VCaP (cell line): Measurements from ENCODE around the gene NFATC1.

ENCODE experiments used
- H3K27ac ChIP-seq: fragments of 450-650 bp; 2 replicates; pipeline ENCODE4 v1.5.1; 2017
- CTCF ChIP-seq: fragments of 450-650 bp; conservative IDR thresholded peaks from 2 replicates; pipeline ENCODE4 v1.5.1; 2017; ENCODE audit warnings: mild to moderate bottlenecking, moderate library complexity

NFATC1 gene

GRCh38 chr18:79469309-79469708, 73.6 kb downstream of the NFATC1 start:
- no peak for TF ChIP-seq CTCF
- H3K27ac ChIP-seq: no peak overlapping the region

GRCh38 chr18:79469751-79470505, 74.2 kb downstream of the NFATC1 start:
- H3K27ac ChIP-seq: no peak overlapping the region
- no peak for TF ChIP-seq CTCF

GRCh38 chr18:79470547-79470946, 74.8 kb downstream of the NFATC1 start:
- TF ChIP-seq CTCF: no peak
- no peak overlapping the region for H3K27ac ChIP-seq

- TF ChIP-seq CTCF: no peak
- no peak overlapping the region for H3K27ac ChIP-seq
Measured at GRCh38 chr18:79471046-79471445, 75.3 kb downstream of the NFATC1 start.

GRCh38 chr18:79471597-79471996, 75.9 kb downstream of the NFATC1 start:
- no peak for TF ChIP-seq CTCF
- no peak overlapping the region for H3K27ac ChIP-seq

- H3K27ac ChIP-seq: no peak overlapping the region
- TF ChIP-seq CTCF: no peak
Measured at GRCh38 chr18:79472176-79472575, 76.4 kb downstream of the NFATC1 start.

- TF ChIP-seq CTCF: no peak
- no peak overlapping the region for H3K27ac ChIP-seq
Measured at GRCh38 chr18:79472946-79473345, 77.2 kb downstream of the NFATC1 start.
